H9 (cell line): ENCODE results near the gene GSE1. TPM values are rescaled to one million over a fixed set of nuclear protein-coding genes. Genes with fewer than 3 reads are reported as not detected.

ENCODE experiments used
- DNase-seq: peaks from one replicate; pipeline ENCODE4 v3.0.0-alpha.2; 2017
- H2AFZ ChIP-seq: one replicate; pipeline ENCODE4 v1.6.1; 2013; ENCODE audit warnings: mild to moderate bottlenecking, low read length, control low read depth, moderate library complexity
- H2AK5ac ChIP-seq: 2 replicates; pipeline ENCODE4 v1.6.1; 2013; ENCODE audit warnings: low read length, control low read depth, mixed read lengths; ENCODE audit not compliant: insufficient read length
- H2BK120ac ChIP-seq: one replicate; pipeline ENCODE4 v1.6.1; 2013; ENCODE audit warnings: low read depth, mild to moderate bottlenecking, low read length, control low read depth, inconsistent platforms; ENCODE audit not compliant: poor library complexity, severe bottlenecking
- H2BK12ac ChIP-seq: 2 replicates; pipeline ENCODE4 v1.6.1; 2013; ENCODE audit warnings: low read length, control low read depth, mixed read lengths, low read depth; ENCODE audit not compliant: insufficient read length
- H2BK15ac ChIP-seq: 2 replicates; pipeline ENCODE4 v1.6.1; 2013; ENCODE audit warnings: low read depth, low read length, control low read depth
- H2BK20ac ChIP-seq: one replicate; pipeline ENCODE4 v1.6.1; 2013; ENCODE audit warnings: low read depth, mild to moderate bottlenecking, low read length, control low read depth, inconsistent platforms; ENCODE audit not compliant: poor library complexity, severe bottlenecking
- H2BK5ac ChIP-seq: 2 replicates; pipeline ENCODE4 v1.6.1; 2013; ENCODE audit warnings: low read length, control low read depth, mixed read lengths; ENCODE audit not compliant: insufficient read length
- H3K14ac ChIP-seq: 2 replicates; pipeline ENCODE4 v1.6.1; 2013; ENCODE audit warnings: low read length, control low read depth; ENCODE audit not compliant: insufficient read depth
- H3K18ac ChIP-seq: 2 replicates; pipeline ENCODE4 v1.6.1; 2013; ENCODE audit warnings: low read depth, mild to moderate bottlenecking, mixed read lengths, low read length, control low read depth; ENCODE audit not compliant: insufficient read length
- H3K23ac ChIP-seq: 2 replicates; pipeline ENCODE4 v1.6.1; 2013; ENCODE audit warnings: low read length, control low read depth, mixed read lengths, low read depth; ENCODE audit not compliant: insufficient read length
- H3K23me2 ChIP-seq: 2 replicates; pipeline ENCODE4 v1.6.1; 2013; ENCODE audit warnings: low read depth, mild to moderate bottlenecking, mixed read lengths, low read length, control low read depth; ENCODE audit not compliant: insufficient read length, poor library complexity, severe bottlenecking
- H3K27ac ChIP-seq: 2 replicates; pipeline ENCODE4 v1.5.1; 2013; ENCODE audit warnings: low read length, control low read depth, mixed read lengths, low read depth; ENCODE audit not compliant: insufficient read length
- H3K27me3 ChIP-seq: 2 replicates; pipeline ENCODE4 v1.6.1; 2013; ENCODE audit warnings: low read length, control low read depth, inconsistent platforms; ENCODE audit not compliant: insufficient read depth
- H3K4ac ChIP-seq: 2 replicates; pipeline ENCODE4 v1.6.1; 2013; ENCODE audit warnings: low read depth, mild to moderate bottlenecking, control low read depth, inconsistent platforms, low read length, moderate library complexity
- H3K4me1 ChIP-seq: 2 replicates; pipeline ENCODE4 v1.6.1; 2013; ENCODE audit warnings: low read length, control low read depth, inconsistent platforms; ENCODE audit not compliant: insufficient read depth
- H3K4me2 ChIP-seq: 2 replicates; pipeline ENCODE4 v1.6.1; 2013; ENCODE audit warnings: low read length, control low read depth, mixed read lengths; ENCODE audit not compliant: insufficient read length, insufficient read depth
- H3K56ac ChIP-seq: 2 replicates; pipeline ENCODE4 v1.6.1; 2013; ENCODE audit warnings: low read depth, mild to moderate bottlenecking, mixed read lengths, low read length, control low read depth; ENCODE audit not compliant: insufficient read length
- H3K79me1 ChIP-seq: 2 replicates; pipeline ENCODE4 v1.6.1; 2013; ENCODE audit warnings: low read depth, mild to moderate bottlenecking, moderate library complexity, low read length, control low read depth, inconsistent platforms; ENCODE audit not compliant: insufficient read depth, poor library complexity, severe bottlenecking
- H3K79me2 ChIP-seq: 2 replicates; pipeline ENCODE4 v1.6.1; 2013; ENCODE audit warnings: low read length, control low read depth, inconsistent platforms; ENCODE audit not compliant: insufficient read depth
- H3K9ac ChIP-seq: 2 replicates; pipeline ENCODE4 v1.6.1; 2013; ENCODE audit warnings: low read length, control low read depth, mixed read lengths; ENCODE audit not compliant: insufficient read length; ENCODE audit errors: extremely low read depth
- H3K9me3 ChIP-seq: one replicate; pipeline ENCODE4 v1.6.1; 2013; ENCODE audit warnings: low read depth, low read length, inconsistent platforms; ENCODE audit not compliant: control insufficient read depth
- H3T11ph ChIP-seq: one replicate; pipeline ENCODE4 v1.6.1; 2013; ENCODE audit warnings: mild to moderate bottlenecking, low read length, control low read depth, inconsistent platforms
- H4K20me1 ChIP-seq: one replicate; pipeline ENCODE4 v1.6.1; 2013; ENCODE audit not compliant: control insufficient read depth, insufficient read length, insufficient read depth
- H4K5ac ChIP-seq: 2 replicates; pipeline ENCODE4 v1.6.1; 2013; ENCODE audit warnings: low read depth, mild to moderate bottlenecking, mixed read lengths, low read length, control low read depth; ENCODE audit not compliant: insufficient read length
- H4K8ac ChIP-seq: replicated peaks from 2 replicates; pipeline ENCODE4 v1.6.1; 2013; ENCODE audit warnings: low read length, control low read depth, mixed read lengths, low read depth; ENCODE audit not compliant: insufficient read length
- H4K91ac ChIP-seq: 2 replicates; pipeline ENCODE4 v1.6.1; 2013; ENCODE audit warnings: low read depth, mild to moderate bottlenecking, moderate library complexity, mixed read lengths, low read length, control low read depth; ENCODE audit not compliant: insufficient read length
- H3K27ac Mint-ChIP-seq, 3 experiments: 2 replicates in 2 of 3; 3 replicates in 1 of 3; pipeline ENCODE4 v1.8.0; 2020 to 2021; ENCODE audit warnings: mixed read lengths in 3 of 3, mild to moderate bottlenecking in 1 of 3, moderate library complexity in 1 of 3
- H3K27me3 Mint-ChIP-seq: 2 replicates; pipeline ENCODE4 v1.8.0; 2021; ENCODE audit warnings: low read depth, mild to moderate bottlenecking, moderate library complexity, mixed read lengths
- H3K36me3 Mint-ChIP-seq, 3 experiments: 2 replicates in 2 of 3; 3 replicates in 1 of 3; pipeline ENCODE4 v1.8.0; 2020 to 2021; ENCODE audit warnings: low read depth in 3 of 3, mixed read lengths in 3 of 3; ENCODE audit not compliant: insufficient read depth in 1 of 3
- H3K4me1 Mint-ChIP-seq, 2 experiments: 2 replicates each; pipeline ENCODE4 v1.8.0; 2020; ENCODE audit warnings: mixed read lengths in 2 of 2
- H3K4me3 Mint-ChIP-seq, 2 experiments: 2 replicates in 1 of 2; 3 replicates in 1 of 2; pipeline ENCODE4 v1.8.0; 2020 to 2021; ENCODE audit warnings: mild to moderate bottlenecking in 2 of 2, mixed read lengths in 2 of 2, moderate library complexity in 1 of 2
- H3K9me3 Mint-ChIP-seq, 2 experiments: 2 replicates in 1 of 2; 3 replicates in 1 of 2; pipeline ENCODE4 v1.8.0; 2020; ENCODE audit warnings: mild to moderate bottlenecking in 2 of 2, mixed read lengths in 2 of 2, moderate library complexity in 1 of 2
- WGBS: extraction: QIAGEN DNeasy Blood & Tissue Kit; methylation state at CpG from one replicate; pipeline ENCODE4 v1.1.7; 2013; ENCODE audit warnings: missing lambda C conversion rate, low lambda C conversion rate, mixed read lengths; ENCODE audit not compliant: insufficient read length; ENCODE audit errors: extremely low coverage; 5-methylcytosine and 5-hydroxymethylcytosine counted together
- total RNA-seq: library from RNA; stranded (reverse); gene quantifications from 2 replicates; pipeline ENCODE4 v1.2.1, GENCODE V29; 2021
- TF ChIP-seq, protein P1 (sequence below): fragments of 200-600 bp; sonication (generic); conservative IDR thresholded peaks from 3 replicates; pipeline ENCODE4 v1.8.0; 2021; ENCODE audit warnings: antibody characterized with exemption, mild to moderate bottlenecking

Gene GSE1
- total RNA-seq, 1 experiment from 2014 or later = 125 TPM

- Histone ChIP-seq H3K79me1 (no peaks in the 10 kb centered on the region), H2AK5ac (no peak overlapping the region), H4K20me1 (no peaks in the 10 kb centered on the region), H3K4me2 (no peak overlapping the region), H2AFZ (no peak overlapping the region), H3K18ac (no peak overlapping the region), H4K5ac (no peak overlapping the region), H3K79me2 (no peaks in the 10 kb centered on the region), H2BK5ac (no peak overlapping the region), H3K23me2 (peaks cover 9% of the 10 kb centered on the region), H2BK12ac (no peak overlapping the region), H4K91ac (no peak overlapping the region), H3K23ac (no peak overlapping the region), H3K27ac (no peak overlapping the region), H3K14ac (no peak overlapping the region), H3K9ac (no peak overlapping the region), H2BK15ac (no peak overlapping the region), H2BK20ac (no peak overlapping the region), H3K4ac (no peak overlapping the region), H3K9me3 (no peaks in the 10 kb centered on the region), H3T11ph (no peak overlapping the region), H2BK120ac (no peak overlapping the region), H3K4me1 (peaks cover 3% of the 10 kb centered on the region; the same call in 1 of the 2 replicates), H3K56ac (no peak overlapping the region), H4K8ac (no peak overlapping the region), H3K27me3 (peaks cover 3% of the 10 kb centered on the region; the same call in 1 of the 2 replicates)
- no peak for DNase-seq
- Mint-ChIP-seq H3K36me3 (peaks cover 0 to under 1% (median 0%) of the 10 kb centered on the region in 3 experiments; a peak in 2 of 7 replicates), H3K9me3 (no peaks in the 10 kb centered on the region), H3K27ac (no peak overlapping the region), H3K4me3 (no peak overlapping the region; a peak in 1 of 5 replicates), H3K27me3 (peaks cover 23% of the 10 kb centered on the region), H3K4me1 (peaks cover 13 to 27% of the 10 kb centered on the region in 2 experiments)
- no CpG with 5 or more reads among the region's 6 CpGs for WGBS
- TF ChIP-seq, protein P1, sequence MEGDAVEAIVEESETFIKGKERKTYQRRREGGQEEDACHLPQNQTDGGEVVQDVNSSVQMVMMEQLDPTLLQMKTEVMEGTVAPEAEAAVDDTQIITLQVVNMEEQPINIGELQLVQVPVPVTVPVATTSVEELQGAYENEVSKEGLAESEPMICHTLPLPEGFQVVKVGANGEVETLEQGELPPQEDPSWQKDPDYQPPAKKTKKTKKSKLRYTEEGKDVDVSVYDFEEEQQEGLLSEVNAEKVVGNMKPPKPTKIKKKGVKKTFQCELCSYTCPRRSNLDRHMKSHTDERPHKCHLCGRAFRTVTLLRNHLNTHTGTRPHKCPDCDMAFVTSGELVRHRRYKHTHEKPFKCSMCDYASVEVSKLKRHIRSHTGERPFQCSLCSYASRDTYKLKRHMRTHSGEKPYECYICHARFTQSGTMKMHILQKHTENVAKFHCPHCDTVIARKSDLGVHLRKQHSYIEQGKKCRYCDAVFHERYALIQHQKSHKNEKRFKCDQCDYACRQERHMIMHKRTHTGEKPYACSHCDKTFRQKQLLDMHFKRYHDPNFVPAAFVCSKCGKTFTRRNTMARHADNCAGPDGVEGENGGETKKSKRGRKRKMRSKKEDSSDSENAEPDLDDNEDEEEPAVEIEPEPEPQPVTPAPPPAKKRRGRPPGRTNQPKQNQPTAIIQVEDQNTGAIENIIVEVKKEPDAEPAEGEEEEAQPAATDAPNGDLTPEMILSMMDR = no peak
Observed at GRCh38 chr16:85718153-85718477, 105.0 kb downstream of the GSE1 start.
